ENCODE data around the gene SLC7A8.

- TF ChIP-seq CTCF (IDR thresholded peaks at IDR 0.05), result no peak
- TF ChIP-seq POLR2A (IDR thresholded peaks at IDR 0.05), result no peak
Measured at GRCh38 chr14:23148591-23149249, 34.7 kb downstream of the SLC7A8 start.

Data from adrenal gland (tissue), 5 donors.